EH (cell line): ENCODE data around the gene ADAM12.

Experiments
- DNase-seq: peaks from one replicate; pipeline ENCODE4 v3.0.0-alpha.2; 2015; ENCODE audit warnings: low read depth

ADAM12 gene

DNA sequence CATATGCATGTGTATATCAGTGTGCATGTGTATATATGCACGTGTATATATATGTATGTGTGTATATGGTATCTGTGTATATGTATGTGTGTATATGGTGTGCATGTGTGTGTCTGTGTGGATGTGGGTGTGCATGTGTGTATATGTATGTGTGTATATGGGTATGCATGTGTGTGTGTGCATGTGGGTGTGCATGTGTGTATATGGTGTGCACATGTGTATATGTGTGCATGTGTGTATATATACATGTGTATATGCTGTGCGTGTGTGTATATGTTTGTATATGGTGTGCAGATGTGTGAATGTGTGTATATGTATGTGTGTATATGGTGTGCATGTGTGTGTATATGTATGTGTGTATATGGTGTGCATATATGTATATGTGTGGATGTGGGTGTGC is 245.2 kb downstream of the ADAM12 start:
- DNase-seq = no peak

GRCh38 chr10:126140746-126141273 is 247.5 kb downstream of the ADAM12 start:
- DNase-seq = no peak

DNA sequence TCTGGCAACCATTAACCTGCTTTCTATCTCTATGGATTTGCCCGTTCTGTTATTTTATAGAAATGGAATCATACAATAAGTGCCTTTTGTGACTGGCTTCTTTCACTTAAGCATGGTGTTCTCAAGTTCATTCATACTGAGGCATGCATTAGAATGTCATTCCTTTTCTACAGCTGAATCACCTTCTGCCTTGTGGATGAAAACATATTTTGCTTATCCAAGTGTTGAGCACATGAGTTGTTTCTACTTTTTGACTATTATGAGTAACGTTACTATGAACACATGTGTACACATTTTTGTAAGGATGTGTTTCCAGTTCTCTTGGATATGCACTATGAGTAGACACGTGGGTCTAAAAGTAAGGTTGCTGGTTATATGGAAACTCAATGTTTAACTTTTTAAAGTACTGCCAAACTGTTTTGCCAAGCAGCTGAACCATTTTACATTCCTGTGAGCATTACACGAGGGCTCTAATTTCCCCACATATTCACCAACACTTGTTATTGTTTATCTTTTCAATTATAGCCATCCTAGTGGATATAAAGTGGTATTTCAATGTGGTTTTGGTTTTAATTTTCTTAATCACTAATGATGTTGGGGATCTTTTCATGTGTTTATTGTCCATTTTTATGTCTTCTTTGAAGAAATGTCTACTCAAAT is 250.6 kb downstream of the ADAM12 start:
- DNase-seq = peak; percentile 57

DNA sequence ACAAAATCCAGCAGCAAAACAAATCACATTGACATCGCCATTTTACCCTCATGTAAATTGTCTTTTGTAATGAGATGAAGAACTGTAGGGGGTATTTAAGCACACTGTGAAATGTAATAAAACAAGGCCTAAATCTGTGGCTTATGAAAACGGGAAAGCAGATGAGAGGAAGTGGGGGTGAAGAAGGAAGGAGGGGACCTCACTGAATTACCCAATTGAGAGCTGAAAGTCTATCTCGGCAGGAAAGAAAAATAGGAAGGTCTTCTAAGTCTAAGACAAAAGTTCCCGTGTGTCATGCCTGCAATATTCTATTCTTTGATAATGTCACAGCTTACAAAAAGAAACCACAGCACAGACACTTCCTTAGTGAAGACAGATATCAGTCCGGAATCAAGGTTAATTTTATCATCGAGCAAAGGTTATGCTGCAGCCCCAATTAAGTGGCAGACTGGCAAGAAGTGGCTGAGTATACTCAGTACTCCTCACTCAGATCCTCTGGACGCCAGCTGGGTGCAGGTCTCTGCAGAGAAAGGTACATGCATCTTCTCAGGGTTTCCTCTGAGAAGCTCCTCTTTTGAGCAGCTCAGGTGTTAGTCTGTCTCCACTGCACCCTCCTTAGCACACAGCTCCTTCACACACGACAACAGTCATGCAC is 252.2 kb downstream of the ADAM12 start:
- DNase-seq = no peak

GRCh38 chr10:126135177-126135576 is 253.1 kb downstream of the ADAM12 start:
- DNase-seq = peak; percentile 20

- peak; percentile 89 for DNase-seq
Measured at GRCh38 chr10:126133906-126134656, 254.2 kb downstream of the ADAM12 start.

GRCh38 chr10:126133082-126133620 is 255.1 kb downstream of the ADAM12 start:
- DNase-seq = no peak

DNA sequence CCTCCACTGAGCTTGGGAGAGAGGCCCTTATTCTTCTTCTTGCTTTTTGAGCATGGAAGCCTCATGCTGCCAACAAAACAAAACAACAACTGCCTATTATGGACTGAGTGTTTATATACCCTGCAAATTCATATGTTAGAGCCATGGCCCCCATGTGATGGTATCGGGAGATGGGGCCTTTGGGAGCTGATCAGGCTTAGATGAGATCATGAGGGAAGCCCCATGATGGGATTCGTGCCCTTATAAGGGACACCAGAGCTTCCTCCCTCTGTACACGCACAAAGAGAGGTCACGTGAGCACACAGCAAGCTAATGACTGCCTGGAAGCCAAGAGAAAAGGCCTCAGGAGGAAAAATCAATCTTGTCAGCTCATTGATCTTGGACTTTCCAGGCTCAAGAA is 256.9 kb downstream of the ADAM12 start:
- DNase-seq = no peak

- peak; percentile 27 for DNase-seq
Measured at GRCh38 chr10:126130271-126130710, 258.0 kb downstream of the ADAM12 start.

DNA sequence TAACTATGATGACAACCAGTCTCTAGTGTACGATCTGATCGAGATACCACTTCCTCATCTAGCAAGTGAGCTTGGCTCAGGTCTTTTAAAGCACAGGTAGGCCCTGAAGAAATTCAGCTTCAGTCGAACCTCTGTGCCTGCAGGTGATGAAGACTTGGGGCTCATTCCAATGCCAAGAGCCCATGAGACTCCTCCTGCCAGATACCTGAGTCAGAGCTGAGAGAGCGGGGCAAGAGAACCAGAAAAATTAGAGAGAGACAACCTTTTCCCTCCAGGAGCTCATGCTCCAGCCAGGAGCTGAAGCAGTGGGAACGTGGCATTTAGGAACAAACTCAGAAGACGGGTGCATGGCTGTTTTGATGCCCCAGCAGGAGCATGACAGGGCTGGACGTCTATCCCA is 259.3 kb downstream of the ADAM12 start:
- DNase-seq = no peak

DNA sequence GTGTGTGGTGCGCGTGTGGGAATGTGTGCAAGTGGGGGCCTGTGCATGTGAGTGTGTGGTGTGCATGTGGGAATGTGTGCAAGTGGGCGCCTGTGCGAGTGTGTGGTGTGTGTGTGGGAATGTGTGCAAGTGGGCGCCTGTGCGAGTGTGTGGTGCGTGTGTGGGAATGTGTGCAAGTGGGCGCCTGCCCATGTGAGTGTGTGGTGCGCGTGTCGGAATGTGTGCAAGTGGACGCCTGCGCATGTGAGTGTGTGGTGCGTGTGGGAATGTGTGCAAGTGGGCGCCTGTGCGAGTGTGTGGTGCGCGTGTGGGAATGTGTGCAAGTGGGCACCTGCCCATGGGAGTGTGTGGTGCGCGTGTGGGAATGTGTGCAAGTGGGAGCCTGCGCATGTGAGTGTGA is 259.7 kb downstream of the ADAM12 start:
- no peak for DNase-seq

- DNase-seq = no peak
Measured at GRCh38 chr10:126127481-126128029, 260.7 kb downstream of the ADAM12 start.

DNA sequence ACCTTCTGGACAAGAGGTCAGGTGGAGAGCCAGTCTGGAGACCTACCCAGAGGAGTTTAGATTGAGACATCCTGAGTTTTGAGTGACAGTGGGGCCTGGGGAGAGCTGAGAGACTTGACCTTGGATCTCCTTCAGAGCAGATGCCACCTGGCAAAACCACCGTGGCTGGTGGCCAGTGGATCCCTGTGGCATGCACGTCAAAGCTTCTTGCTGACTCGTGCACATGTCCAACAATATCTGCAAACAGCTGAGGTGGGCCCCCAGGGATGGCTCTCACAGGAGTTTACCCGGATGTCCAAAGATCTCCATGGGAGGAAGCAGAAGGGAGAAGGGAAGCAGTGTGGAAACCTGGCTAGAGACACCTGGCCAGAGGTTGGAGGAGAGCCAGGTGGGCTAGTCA is 261.4 kb downstream of the ADAM12 start:
- DNase-seq = no peak

DNA sequence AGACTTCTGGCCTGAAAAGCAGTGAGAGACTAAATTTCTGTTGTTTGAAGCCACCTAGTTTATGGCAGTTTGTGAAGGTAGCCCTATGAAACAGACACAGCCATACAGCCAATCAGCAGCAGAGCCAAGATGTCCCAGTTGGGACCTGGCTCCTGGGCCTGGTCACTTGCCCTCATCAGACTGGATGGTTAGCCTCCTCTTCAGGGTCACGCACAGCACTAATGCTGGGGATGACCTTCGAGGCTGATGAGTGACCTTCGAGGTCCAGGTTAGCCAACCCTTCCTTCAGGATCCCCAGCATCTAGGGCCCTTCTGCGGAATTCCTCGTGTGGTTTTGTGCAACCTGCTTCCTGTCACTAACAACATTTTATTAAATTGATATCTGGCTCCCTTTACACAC is 262.3 kb downstream of the ADAM12 start:
- no peak for DNase-seq

DNA sequence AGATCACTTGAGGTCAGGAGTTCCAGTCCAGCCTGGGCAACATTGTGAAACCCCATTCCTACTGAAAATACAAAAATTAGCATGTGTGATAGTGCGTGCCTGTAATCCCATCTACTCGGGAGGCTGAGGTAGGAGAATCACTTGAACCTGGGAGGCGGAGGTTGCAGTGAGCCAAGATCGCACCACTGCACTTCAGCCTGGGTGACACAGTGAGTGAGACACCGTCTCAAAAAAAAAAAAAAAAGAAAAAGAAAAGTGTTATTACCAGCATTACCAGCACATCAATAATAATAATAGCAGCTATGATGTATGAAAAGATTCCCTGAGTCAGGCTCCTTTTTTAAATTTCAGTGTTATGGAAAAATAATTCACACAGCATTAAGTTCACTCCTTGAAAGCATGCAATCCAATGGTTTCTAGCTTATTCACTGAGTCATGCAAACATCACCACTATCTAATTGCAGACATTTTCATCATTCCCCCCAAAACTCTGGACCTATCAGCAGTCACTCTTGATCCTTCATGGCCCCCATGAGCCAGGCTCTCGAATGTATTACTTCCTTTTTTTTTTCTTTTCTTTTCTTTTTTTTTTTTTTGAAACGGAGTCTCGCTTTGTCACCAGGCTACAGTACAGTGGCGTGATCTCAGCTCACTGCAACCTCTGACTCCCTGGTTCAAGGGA is 263.5 kb downstream of the ADAM12 start:
- DNase-seq = peak; percentile 36

GRCh38 chr10:126124046-126124445 is 264.2 kb downstream of the ADAM12 start:
- DNase-seq = no peak

DNA sequence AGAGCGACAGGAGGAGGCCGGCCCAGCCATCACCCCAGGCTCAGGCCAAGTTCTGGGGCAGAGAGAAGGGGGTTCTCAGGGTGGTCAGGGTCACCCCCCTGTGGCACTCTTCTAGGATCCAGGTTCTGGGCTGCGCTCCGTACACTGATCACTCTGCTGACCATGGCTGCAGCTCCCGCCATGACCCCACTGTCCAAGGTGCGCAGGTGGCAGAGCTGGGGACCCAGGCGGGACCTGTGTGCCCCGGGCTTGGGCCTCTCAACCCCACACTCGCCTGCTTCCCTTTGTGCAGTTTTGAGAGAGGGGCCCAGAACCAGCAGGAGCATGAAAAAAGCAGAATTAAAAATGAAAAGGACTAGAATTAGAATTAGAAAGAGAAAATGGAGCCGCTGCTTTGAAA is 264.8 kb downstream of the ADAM12 start:
- DNase-seq = no peak

- DNase-seq = peak; percentile 29
Measured at GRCh38 chr10:126122881-126123280, 265.4 kb downstream of the ADAM12 start.

GRCh38 chr10:126119599-126119998 is 268.7 kb downstream of the ADAM12 start:
- peak; percentile 56 for DNase-seq

DNA sequence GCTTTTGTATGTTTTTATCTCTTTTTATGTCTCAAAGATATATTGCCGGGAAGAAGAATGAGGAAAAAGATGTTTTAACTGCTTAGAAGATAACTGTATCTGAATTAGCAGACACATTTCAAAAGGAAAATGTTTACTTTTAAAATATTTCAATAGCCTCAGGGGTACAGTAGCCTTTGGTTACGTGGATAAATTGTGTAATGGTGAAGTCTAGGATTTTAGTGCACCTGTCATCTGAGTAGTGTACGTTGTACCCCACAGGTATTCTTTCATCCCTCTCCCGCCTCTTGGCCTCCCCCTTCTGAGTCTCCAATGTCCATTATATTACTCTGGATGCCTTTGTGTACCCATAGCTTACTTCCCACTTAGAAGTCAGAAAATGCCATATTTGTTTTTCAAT is 269.8 kb downstream of the ADAM12 start:
- DNase-seq = no peak

GRCh38 chr10:126117196-126117595 is 271.1 kb downstream of the ADAM12 start:
- no peak for DNase-seq

DNA sequence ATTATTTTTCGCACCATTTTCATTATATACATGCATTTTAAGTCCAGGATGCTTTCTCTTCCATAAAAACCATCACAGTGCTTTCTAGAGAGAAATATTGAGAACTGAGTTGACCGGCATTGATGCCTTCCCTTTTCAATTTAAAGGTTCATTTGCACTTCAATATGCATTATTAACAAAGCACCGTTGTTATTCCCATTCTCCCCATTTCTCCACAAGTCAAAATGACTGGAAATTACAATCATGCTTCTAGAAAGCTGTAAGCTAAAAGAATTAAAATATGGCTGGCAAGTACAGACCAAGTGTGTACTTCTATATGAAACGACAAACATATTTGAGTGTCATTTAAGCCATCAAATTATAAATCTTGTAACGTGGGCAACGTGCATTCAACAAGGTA is 272.4 kb downstream of the ADAM12 start:
- DNase-seq = no peak
